Activated CD4-positive, alpha-beta T cell treated with anti-CD3 and anti-CD28 coated beads for 1 hour (primary cell): ENCODE results near the gene INTS3.
A peak's percentile ranks its signal among the peaks of the same experiment; 100 is the strongest.

Source experiments
- DNase-seq: peaks from one replicate; pipeline ENCODE4 v3.0.0-alpha.2; 2020

The INTS3 gene

GRCh38 chr1:153727463-153728304, at the start of gene INTS3:
Gene INTS3, plus strand, starts transcription at chr1:153728050. Its CDS starts 585 bp downstream, at chr1:153728635.
- peak; percentile 98 for DNase-seq

- DNase-seq: no peak
These were observed 49.1 kb upstream of the INTS3 start, which contains the start of gene NPR1 for GRCh38 chr1:153678519-153679336. Gene NPR1, plus strand, starts transcription at chr1:153678688. Its CDS starts 421 bp downstream, at chr1:153679109.

GRCh38 chr1:153679337-153680119, 48.3 kb upstream of the INTS3 start:
- peak; percentile 17 for DNase-seq

GRCh38 chr1:153680120-153680403, 47.8 kb upstream of the INTS3 start:
- no peak for DNase-seq

GRCh38 chr1:153682730-153683129, 45.1 kb upstream of the INTS3 start:
- DNase-seq: no peak

- no peak for DNase-seq
These were observed 44.0 kb upstream of the INTS3 start for GRCh38 chr1:153683854-153684253.

- DNase-seq: no peak
These were observed 43.0 kb upstream of the INTS3 start for GRCh38 chr1:153684892-153685291.

- no peak for DNase-seq
These were observed 42.1 kb upstream of the INTS3 start for GRCh38 chr1:153685544-153686340.

GRCh38 chr1:153687346-153688125, 40.3 kb upstream of the INTS3 start:
- no peak for DNase-seq

- no peak for DNase-seq
These were observed 39.6 kb upstream of the INTS3 start for GRCh38 chr1:153688276-153688675.

- no peak for DNase-seq
These were observed 39.0 kb upstream of the INTS3 start for GRCh38 chr1:153688736-153689328.

- DNase-seq: no peak
These were observed 34.4 kb upstream of the INTS3 start for GRCh38 chr1:153693466-153693865.

- no peak for DNase-seq
These were observed 31.1 kb upstream of the INTS3 start for GRCh38 chr1:153696741-153697140.

- DNase-seq: no peak
These were observed 30.4 kb upstream of the INTS3 start for GRCh38 chr1:153697191-153698019.

GRCh38 chr1:153698020-153698922, 29.6 kb upstream of the INTS3 start:
- no peak for DNase-seq

- DNase-seq: no peak
These were observed 28.7 kb upstream of the INTS3 start for GRCh38 chr1:153698923-153699714.

GRCh38 chr1:153699768-153700167, 28.1 kb upstream of the INTS3 start:
- no peak for DNase-seq

- DNase-seq: no peak
These were observed 22.4 kb upstream of the INTS3 start for GRCh38 chr1:153705484-153705883.
